ENCODE measurements around the gene PTPRF. TPM values are rescaled to one million over a fixed set of nuclear protein-coding genes. Genes with fewer than 3 reads are reported as not detected.
"Not testable (repeated sequence)": the region's sequence is repeated elsewhere in the genome, so short reads cannot be mapped to it uniquely, and the experiment has no call there.

The PTPRF gene
- polyA plus RNA-seq: 100 to 1,000 TPM in 1 of 3 donors, 10 to 100 TPM in 2; 44.3 to 213 (median 48.9) TPM

- H3K27ac ChIP-seq (ENCODE audit: low read depth, low read length): no peak within 1 kb of the TSS
- 0 to 2% (median 1%) methylated on average over 21 to 57 of the region's 58 CpGs for WGBS, 3 donors
These were observed at the start of gene PTPRF for GRCh38 chr1:43530483-43531106. PTPRF (plus strand) TSS chr1:43530883; CDS start chr1:43545076, 14,193 bp downstream.

GRCh38 chr1:43481491-43481890, 49.2 kb upstream of the PTPRF start:
- H3K27ac ChIP-seq (ENCODE audit: low read depth, low read length): no peak overlapping the region
- WGBS, 3 donors: 79 to 84% (median 84%) methylated on average over 2 of the region's 2 CpGs

- no peak overlapping the region for H3K27ac ChIP-seq (ENCODE audit: low read depth, low read length)
These were observed 48.5 kb upstream of the PTPRF start for GRCh38 chr1:43482215-43482614.

GRCh38 chr1:43484367-43484766, 46.3 kb upstream of the PTPRF start:
- no peak overlapping the region for H3K27ac ChIP-seq (ENCODE audit: low read depth, low read length)
- 79 to 93% (median 80%) methylated on average over 2 of the region's 2 CpGs for WGBS, 3 donors

More at GRCh38 chr1:43482215-43482614, 48.5 kb upstream of the PTPRF start:
- 82 to 100% (median 85%) methylated on average over 1 of the region's 1 CpG for WGBS, 3 donors

- WGBS, 3 donors: 66 to 97% (median 83%) methylated on average over 1 of the region's 1 CpG
- no peak overlapping the region for H3K27ac ChIP-seq (ENCODE audit: low read depth, low read length)
These were observed 42.5 kb upstream of the PTPRF start for GRCh38 chr1:43488165-43488564.

- 100% methylated on average over 1 of the region's 1 CpG; no CpG with 5 or more reads in 1 of the 3 donors for WGBS, 3 donors
- no peak overlapping the region for H3K27ac ChIP-seq (ENCODE audit: low read depth, low read length)
These were observed 39.6 kb upstream of the PTPRF start for GRCh38 chr1:43491061-43491460.

GRCh38 chr1:43492826-43493225, 37.9 kb upstream of the PTPRF start:
- 51 to 82% (median 77%) methylated on average over 2 of the region's 2 CpGs for WGBS, 3 donors
- no peak overlapping the region for H3K27ac ChIP-seq (ENCODE audit: low read depth, low read length)

GRCh38 chr1:43493661-43494450, 36.8 kb upstream of the PTPRF start:
- no peak overlapping the region for H3K27ac ChIP-seq (ENCODE audit: low read depth, low read length)
- whole genome bisulfite sequencing, 3 donors: 46 to 65% (median 57%) methylated on average over 11 of the region's 11 CpGs

GRCh38 chr1:43495204-43495603, 35.5 kb upstream of the PTPRF start:
- 89 to 95% (median 93%) methylated on average over 7 of the region's 7 CpGs for WGBS, 3 donors

GRCh38 chr1:43499898-43500297, 30.8 kb upstream of the PTPRF start:
- 73 to 87% (median 82%) methylated on average over 6 of the region's 6 CpGs for WGBS, 3 donors
- H3K27ac ChIP-seq (ENCODE audit: low read depth, low read length): no peak overlapping the region

More at GRCh38 chr1:43495204-43495603, 35.5 kb upstream of the PTPRF start:
- H3K27ac ChIP-seq (ENCODE audit: low read depth, low read length): no peak overlapping the region

GRCh38 chr1:43501806-43502205, 28.9 kb upstream of the PTPRF start:
- WGBS, 3 donors: 88 to 98% (median 94%) methylated on average over 5 to 17 of the region's 33 CpGs

GRCh38 chr1:43503534-43503933, 27.1 kb upstream of the PTPRF start:
- H3K27ac ChIP-seq (ENCODE audit: low read depth, low read length): no peak overlapping the region
- 88 to 92% (median 91%) methylated on average over 8 of the region's 8 CpGs for WGBS, 3 donors

More at GRCh38 chr1:43501806-43502205, 28.9 kb upstream of the PTPRF start:
- not testable (repeated sequence) for H3K27ac ChIP-seq (ENCODE audit: low read depth, low read length)

- no peak overlapping the region for H3K27ac ChIP-seq (ENCODE audit: low read depth, low read length)
- 74 to 94% (median 92%) methylated on average over 10 of the region's 10 CpGs for WGBS, 3 donors
These were observed 25.5 kb upstream of the PTPRF start for GRCh38 chr1:43505077-43505780.

GRCh38 chr1:43506233-43506632, 24.4 kb upstream of the PTPRF start:
- WGBS, 3 donors: 72 to 95% (median 78%) methylated on average over 6 of the region's 6 CpGs
- no peak overlapping the region for H3K27ac ChIP-seq (ENCODE audit: low read depth, low read length)

- 79 to 84% (median 83%) methylated on average over 5 of the region's 5 CpGs for WGBS, 3 donors
- H3K27ac ChIP-seq (ENCODE audit: low read depth, low read length): no peak overlapping the region
These were observed 23.1 kb upstream of the PTPRF start for GRCh38 chr1:43507296-43508295.

GRCh38 chr1:43509007-43509739, 21.5 kb upstream of the PTPRF start:
- 72 to 79% (median 73%) methylated on average over 4 of the region's 4 CpGs for WGBS, 3 donors
- H3K27ac ChIP-seq (ENCODE audit: low read depth, low read length): no peak overlapping the region

- no peak overlapping the region for H3K27ac ChIP-seq (ENCODE audit: low read depth, low read length)
- 79 to 85% (median 85%) methylated on average over 12 of the region's 12 CpGs for WGBS, 3 donors
These were observed 20.8 kb upstream of the PTPRF start for GRCh38 chr1:43509740-43510375.

Data from adipose tissue (tissue), 3 donors.